ENCODE measurements around the gene TRIM32.

TRIM32 gene

GRCh38 chr9:116724123-116724522 is 37.0 kb downstream of the TRIM32 start:
- DNase-seq (ENCODE audit: low read depth) = no peak
- no peak for TF ChIP-seq CTCF (IDR thresholded peaks at IDR 0.05; ENCODE audit: control insufficient read depth, extremely low read depth, insufficient read depth)

GRCh38 chr9:116726602-116727001 is 39.5 kb downstream of the TRIM32 start:
- no peak for DNase-seq (ENCODE audit: low read depth)
- no peak overlapping the region for H3K4me3 ChIP-seq (ENCODE audit: low read depth, low read length)
- TF ChIP-seq CTCF (IDR thresholded peaks at IDR 0.05; ENCODE audit: control insufficient read depth, extremely low read depth, insufficient read depth) = no peak

More at GRCh38 chr9:116724123-116724522, 37.0 kb downstream of the TRIM32 start:
- H3K4me3 ChIP-seq (ENCODE audit: low read depth, low read length) = no peak overlapping the region

GRCh38 chr9:116733010-116733641 is 46.0 kb downstream of the TRIM32 start:
- no peak for TF ChIP-seq CTCF (IDR thresholded peaks at IDR 0.05; ENCODE audit: control insufficient read depth, extremely low read depth, insufficient read depth)
- H3K4me3 ChIP-seq (ENCODE audit: low read depth, low read length) = no peak overlapping the region
- DNase-seq (ENCODE audit: low read depth) = no peak

GRCh38 chr9:116736399-116737151 is 49.5 kb downstream of the TRIM32 start:
- TF ChIP-seq CTCF (IDR thresholded peaks at IDR 0.05; ENCODE audit: control insufficient read depth, extremely low read depth, insufficient read depth) = no peak
- no peak overlapping the region for H3K4me3 ChIP-seq (ENCODE audit: low read depth, low read length)
- DNase-seq (ENCODE audit: low read depth) = no peak

GRCh38 chr9:116737152-116737546 is 50.0 kb downstream of the TRIM32 start:
- no peak overlapping the region for H3K4me3 ChIP-seq (ENCODE audit: low read depth, low read length)
- DNase-seq (ENCODE audit: low read depth) = peak; percentile 40
- peak; percentile 98 for TF ChIP-seq CTCF (IDR thresholded peaks at IDR 0.05; ENCODE audit: control insufficient read depth, extremely low read depth, insufficient read depth)

GRCh38 chr9:116741086-116741740 is 54.1 kb downstream of the TRIM32 start:
- H3K4me3 ChIP-seq (ENCODE audit: low read depth, low read length) = no peak overlapping the region
- no peak for TF ChIP-seq CTCF (IDR thresholded peaks at IDR 0.05; ENCODE audit: control insufficient read depth, extremely low read depth, insufficient read depth)
- no peak for DNase-seq (ENCODE audit: low read depth)

All from LNCaP clone FGC (cell line).